RWPE2 (cell line): ENCODE data around the gene ETNK2.
"Not testable (repeated sequence)": the region's sequence is repeated elsewhere in the genome, so short reads cannot be mapped to it uniquely, and the experiment has no call there.

Source experiments
- ATAC-seq: fragments of 200-7000 bp; cut with Tn5 transposase; 3 replicates; pipeline ENCODE4 v1.9.1; 2021; ENCODE audit warnings: low read depth
- DNase-seq: peaks from one replicate; pipeline ENCODE4 v3.0.0-alpha.2; 2020; ENCODE audit warnings: low spot score
- H3K27ac ChIP-seq: fragments of 450-650 bp; 2 replicates; pipeline ENCODE4 v1.5.1; 2017; ENCODE audit warnings: mild to moderate bottlenecking; ENCODE audit not compliant: poor library complexity, severe bottlenecking
- H3K27me3 ChIP-seq: fragments of 250-450 bp; sonication (Bioruptor Pico); 2 replicates; pipeline ENCODE4 v1.5.1; 2021; ENCODE audit warnings: mild to moderate bottlenecking, moderate library complexity; ENCODE audit not compliant: insufficient read depth, poor library complexity, severe bottlenecking
- H3K36me3 ChIP-seq: fragments of 250-450 bp; sonication (Bioruptor Pico); 2 replicates; pipeline ENCODE4 v1.5.1; 2020; ENCODE audit warnings: low read depth, mild to moderate bottlenecking, moderate library complexity
- H3K4me1 ChIP-seq: fragments of 250-450 bp; sonication (Bioruptor Pico); 2 replicates; pipeline ENCODE4 v1.5.1; 2021; ENCODE audit warnings: mild to moderate bottlenecking, moderate library complexity; ENCODE audit not compliant: insufficient read depth, poor library complexity, severe bottlenecking
- H3K4me3 ChIP-seq: fragments of 250-450 bp; sonication (Bioruptor Pico); 2 replicates; pipeline ENCODE4 v1.5.1; 2021; ENCODE audit warnings: mild to moderate bottlenecking, moderate library complexity; ENCODE audit not compliant: severe bottlenecking
- H3K9me3 ChIP-seq: fragments of 250-450 bp; sonication (Bioruptor Pico); 2 replicates; pipeline ENCODE4 v1.5.1; 2021; ENCODE audit warnings: mild to moderate bottlenecking, moderate library complexity; ENCODE audit not compliant: severe bottlenecking
- CTCF ChIP-seq: fragments of 450-650 bp; IDR thresholded peaks from one replicate; pipeline ENCODE4 v1.5.1; 2017; ENCODE audit warnings: mild to moderate bottlenecking, moderate library complexity; ENCODE audit not compliant: poor library complexity, severe bottlenecking

Gene ETNK2

GRCh38 chr1:204091787-204092312 lies 60.0 kb downstream of the ETNK2 start:
- Histone ChIP-seq H3K27me3 (no peaks in the 10 kb centered on the region), H3K9me3 (no peaks in the 10 kb centered on the region), H3K4me3 (no peak overlapping the region), H3K27ac (no peak overlapping the region), H3K36me3 (no peaks in the 10 kb centered on the region), H3K4me1 (peaks cover 25% of the 10 kb centered on the region)
- ATAC-seq (no peak), DNase-seq (no peak)
- TF ChIP-seq CTCF: no peak

GRCh38 chr1:204091066-204091465 lies 60.8 kb downstream of the ETNK2 start:
- H3K4me3 ChIP-seq: no peak overlapping the region
- no peak for TF ChIP-seq CTCF
- no peak overlapping the region for H3K27ac ChIP-seq
- H3K36me3 ChIP-seq: no peaks in the 10 kb centered on the region
- ATAC-seq (no peak), DNase-seq (no peak)
- H3K4me1 ChIP-seq: peaks cover 25% of the 10 kb centered on the region
- no peaks in the 10 kb centered on the region for H3K27me3 ChIP-seq
- no peaks in the 10 kb centered on the region for H3K9me3 ChIP-seq

- not testable (repeated sequence) for H3K27me3 ChIP-seq, ATAC-seq, DNase-seq, H3K36me3 ChIP-seq, H3K9me3 ChIP-seq, H3K4me3 ChIP-seq
- peaks cover 25% of the 10 kb centered on the region for H3K4me1 ChIP-seq
- peak overlapping the region; percentile 63 for H3K27ac ChIP-seq
Measured at GRCh38 chr1:204090132-204090531, 61.7 kb downstream of the ETNK2 start.

GRCh38 chr1:204089044-204089751 lies 62.6 kb downstream of the ETNK2 start:
- Histone ChIP-seq H3K4me1 (peaks cover 25% of the 10 kb centered on the region), H3K36me3 (no peaks in the 10 kb centered on the region), H3K9me3 (no peaks in the 10 kb centered on the region), H3K27ac (peak overlapping the region; percentile 63), H3K27me3 (no peaks in the 10 kb centered on the region), H3K4me3 (no peak overlapping the region)
- TF ChIP-seq CTCF: no peak
- DNase-seq (no peak), ATAC-seq (peak; percentile 71)

- Histone ChIP-seq H3K27ac (peak overlapping the region; percentile 63), H3K9me3 (no peaks in the 10 kb centered on the region), H3K36me3 (no peaks in the 10 kb centered on the region), H3K27me3 (no peaks in the 10 kb centered on the region), H3K4me1 (peaks cover 25% of the 10 kb centered on the region), H3K4me3 (no peak overlapping the region)
- no peak for TF ChIP-seq CTCF
- ATAC-seq (no peak), DNase-seq (no peak)
Measured at GRCh38 chr1:204088596-204088995, 63.2 kb downstream of the ETNK2 start.
